B cell (primary cell): ENCODE measurements around the gene KCND3. TPM values are rescaled to one million over a fixed set of nuclear protein-coding genes. Genes with fewer than 3 reads are reported as not detected.

Source experiments
- ATAC-seq: fragments of 200-7000 bp; cut with Tn5 transposase; one replicate; pipeline ENCODE4 v1.10.0; 2021; ENCODE audit warnings: low read depth, mild to moderate bottlenecking, moderate number of reproducible peaks, moderate library complexity
- CTCF ChIA-PET: fragments of 350-600 bp; sonication (Branson Sonifier 250); formaldehyde crosslinking; loops from one replicate; lab custom pipeline; 2021; ENCODE audit warnings: antibody characterized with exemption, inconsistent platforms; lab: Charles Lee
- POLR2A ChIA-PET: fragments of 350-600 bp; sonication (Branson Sonifier 250); formaldehyde crosslinking; loops from one replicate; lab custom pipeline; 2021; ENCODE audit warnings: antibody characterized with exemption; lab: Charles Lee
- DNase-seq: peaks from one replicate; pipeline ENCODE4 v3.0.0; 2013
- H2AFZ ChIP-seq: 2 replicates; pipeline ENCODE4 v1.6.1; 2012; ENCODE audit warnings: mild to moderate bottlenecking, low read depth, low read length; ENCODE audit not compliant: insufficient read depth, poor library complexity, severe bottlenecking
- H3K27ac ChIP-seq, 2 donors: 1 replicate in 1 of 2; 2 replicates in 1 of 2; pipeline ENCODE4 v1.5.1; 2012 to 2013; ENCODE audit warnings: low read length in 2 of 2, mild to moderate bottlenecking in 2 of 2, moderate library complexity in 1 of 2
- H3K27me3 ChIP-seq, 4 experiments: fragments of 200-600 bp in 1 of 4; sonication (generic) in 1 of 4; replicated peaks in 1 of 4; 1 replicate in 2 of 4; 2 replicates in 2 of 4; pipeline versions ENCODE4 v1.6.1 to v1.7.0; 2013 to 2016; ENCODE audit warnings: low read length in 3 of 4, mild to moderate bottlenecking in 2 of 4, mixed read lengths in 1 of 4, moderate library complexity in 1 of 4; ENCODE audit not compliant: insufficient read depth in 4 of 4, control insufficient read depth in 3 of 4; ENCODE audit errors: control extremely low read depth in 1 of 4
- H3K36me3 ChIP-seq, 2 experiments: replicated peaks in 1 of 2; 1 replicate in 1 of 2; 2 replicates in 1 of 2; pipeline versions ENCODE4 v1.6.1 to v1.7.1; 2013; ENCODE audit warnings: low read length in 1 of 2; ENCODE audit not compliant: insufficient read depth in 2 of 2, control insufficient read depth in 1 of 2; ENCODE audit errors: control extremely low read depth in 1 of 2, extremely low read depth in 1 of 2
- H3K4me1 ChIP-seq, 2 donors: fragments of 200-600 bp in 1 of 2; sonication (generic) in 1 of 2; 1 replicate in 1 of 2; 2 replicates in 1 of 2; pipeline versions ENCODE4 v1.5.1 to v1.6.1; 2013 to 2017; ENCODE audit warnings: low read length in 2 of 2; ENCODE audit not compliant: control insufficient read depth in 2 of 2, insufficient read depth in 2 of 2
- H3K4me2 ChIP-seq: replicated peaks from 2 replicates; pipeline ENCODE3; 2012; ENCODE audit warnings: mild to moderate bottlenecking, low read depth, low read length; ENCODE audit not compliant: poor library complexity, severe bottlenecking
- H3K4me3 ChIP-seq, 5 experiments: fragments of 200-600 bp in 1 of 5; sonication (generic) in 1 of 5; 1 replicate in 3 of 5; 2 replicates in 2 of 5; pipeline versions ENCODE4 v1.5.1 to v1.7.0; 2011 to 2016; ENCODE audit warnings: low read length in 4 of 5, mild to moderate bottlenecking in 4 of 5, low read depth in 2 of 5, control low read depth in 1 of 5, moderate library complexity in 1 of 5; ENCODE audit not compliant: insufficient read depth in 1 of 5; ENCODE audit errors: control extremely low read depth in 1 of 5, extremely low read depth in 1 of 5
- H3K79me2 ChIP-seq: fragments of 200-600 bp; sonication (generic); one replicate; pipeline ENCODE4 v1.6.0; 2016; ENCODE audit warnings: low read length; ENCODE audit not compliant: control insufficient read depth, insufficient read depth
- H3K9ac ChIP-seq: fragments of 200-600 bp; sonication (generic); 2 replicates; pipeline ENCODE4 v1.6.1; 2017; ENCODE audit warnings: mild to moderate bottlenecking, low read length, moderate library complexity
- H3K9me3 ChIP-seq, 3 donors: one replicate each; pipeline versions ENCODE4 v1.6.1 to v1.7.1; 2013; ENCODE audit warnings: low read length in 2 of 3; ENCODE audit not compliant: control insufficient read depth in 2 of 3, insufficient read depth in 1 of 3; ENCODE audit errors: control extremely low read depth in 1 of 3
- H4K20me1 ChIP-seq: 2 replicates; pipeline ENCODE4 v1.6.0; 2012; ENCODE audit warnings: mild to moderate bottlenecking, low read length; ENCODE audit not compliant: insufficient read depth, control insufficient read depth, poor library complexity, severe bottlenecking
- H3K27ac Mint-ChIP-seq: one replicate; pipeline ENCODE4 v1.8.0; 2021; ENCODE audit warnings: mixed read lengths
- H3K27me3 Mint-ChIP-seq: one replicate; pipeline ENCODE4 v1.8.0; 2021; ENCODE audit warnings: mixed read lengths
- H3K4me1 Mint-ChIP-seq: one replicate; pipeline ENCODE4 v1.8.0; 2021; ENCODE audit warnings: mixed read lengths
- H3K4me3 Mint-ChIP-seq: one replicate; pipeline ENCODE4 v1.8.0; 2021; ENCODE audit warnings: mixed read lengths
- H3K9me3 Mint-ChIP-seq: one replicate; pipeline ENCODE4 v1.8.0; 2022; ENCODE audit warnings: mixed read lengths; ENCODE audit not compliant: insufficient read depth
- EZH2 ChIP-seq: IDR thresholded peaks from 2 replicates; pipeline ENCODE4 v1.6.1; 2012; ENCODE audit warnings: borderline replicate concordance, low read depth, mild to moderate bottlenecking, moderate library complexity, low read length; ENCODE audit not compliant: insufficient read depth, poor library complexity, severe bottlenecking
- WGBS: methylation state at CpG from one replicate; pipeline ENCODE4 v1.1.5; 2013; ENCODE audit warnings: missing lambda C conversion rate; ENCODE audit not compliant: insufficient coverage; 5-methylcytosine and 5-hydroxymethylcytosine counted together
- intact Hi-C: fragments of 100-400 bp; cut with micrococcal nuclease; formaldehyde crosslinking; loops from one replicate; pipeline ENCODE4 v1.10.0; 2022
- polyA plus RNA-seq: library from polyadenylated mRNA; depleted of rRNA; stranded (reverse); fragments of >200 nt; gene quantifications from 2 replicates; pipeline ENCODE4 v1.2.3, GENCODE V29; 2012
- total RNA-seq, 2 donors: library from RNA; stranded (reverse); fragments of 120-200 nt in 1 of 2; gene quantifications; 1 replicate in 1 of 2; 2 replicates in 1 of 2; pipeline versions ENCODE4 v1.2.3 to v1.2.4, GENCODE V29; 2013 to 2022
- TF ChIP-seq, protein P1 (sequence below): fragments of 200-600 bp; IDR thresholded peaks from one replicate; pipeline ENCODE4 v1.8.0; 2022; ENCODE audit warnings: antibody characterized with exemption, mild to moderate bottlenecking

Gene KCND3
- total and polyA plus RNA-seq, 2 donors (not counting 1 experiment from before 2014, with no cell fraction given), result 0.07 TPM; not detected in 1

DNA sequence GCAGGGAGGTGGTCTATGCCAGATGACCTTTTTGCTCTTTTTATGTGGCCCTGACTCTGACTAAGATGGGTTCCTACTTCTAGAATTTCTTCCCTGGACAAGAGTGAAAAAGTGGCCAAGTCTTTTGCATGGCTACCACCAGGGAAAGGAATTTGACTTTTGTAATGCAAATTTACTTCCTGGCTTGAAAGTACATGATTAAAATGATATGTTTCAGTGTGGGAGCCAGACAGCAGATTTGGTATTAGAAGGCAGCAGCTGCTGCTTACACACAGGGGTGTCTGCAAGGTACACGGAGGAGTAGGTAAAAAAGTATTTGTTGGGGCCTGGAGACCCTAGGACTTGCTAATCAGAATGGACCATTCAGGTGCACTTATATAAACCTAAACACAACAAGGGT is 78.4 kb downstream of the KCND3 start:
- H3K36me3 ChIP-seq, result no peaks in the 10 kb centered on the region
- H3K9ac ChIP-seq, result no peak overlapping the region
- H3K27me3 ChIP-seq, result peaks cover 0 to 14% (median 4%) of the 10 kb centered on the region in 4 experiments
- H3K27ac Mint-ChIP-seq, result no peak overlapping the region
- H4K20me1 ChIP-seq, result no peaks in the 10 kb centered on the region
- no peaks in the 10 kb centered on the region for H3K4me1 ChIP-seq
- no peak overlapping the region for H3K4me2 ChIP-seq
- CTCF ChIA-PET, result no interaction called here
- TF ChIP-seq, protein P1, sequence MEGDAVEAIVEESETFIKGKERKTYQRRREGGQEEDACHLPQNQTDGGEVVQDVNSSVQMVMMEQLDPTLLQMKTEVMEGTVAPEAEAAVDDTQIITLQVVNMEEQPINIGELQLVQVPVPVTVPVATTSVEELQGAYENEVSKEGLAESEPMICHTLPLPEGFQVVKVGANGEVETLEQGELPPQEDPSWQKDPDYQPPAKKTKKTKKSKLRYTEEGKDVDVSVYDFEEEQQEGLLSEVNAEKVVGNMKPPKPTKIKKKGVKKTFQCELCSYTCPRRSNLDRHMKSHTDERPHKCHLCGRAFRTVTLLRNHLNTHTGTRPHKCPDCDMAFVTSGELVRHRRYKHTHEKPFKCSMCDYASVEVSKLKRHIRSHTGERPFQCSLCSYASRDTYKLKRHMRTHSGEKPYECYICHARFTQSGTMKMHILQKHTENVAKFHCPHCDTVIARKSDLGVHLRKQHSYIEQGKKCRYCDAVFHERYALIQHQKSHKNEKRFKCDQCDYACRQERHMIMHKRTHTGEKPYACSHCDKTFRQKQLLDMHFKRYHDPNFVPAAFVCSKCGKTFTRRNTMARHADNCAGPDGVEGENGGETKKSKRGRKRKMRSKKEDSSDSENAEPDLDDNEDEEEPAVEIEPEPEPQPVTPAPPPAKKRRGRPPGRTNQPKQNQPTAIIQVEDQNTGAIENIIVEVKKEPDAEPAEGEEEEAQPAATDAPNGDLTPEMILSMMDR, result no peak
- TF ChIP-seq EZH2, result no peak
- H3K9me3 ChIP-seq, result peaks cover 0 to 5% (median 0%) of the 10 kb centered on the region in 3 donors
- H3K79me2 ChIP-seq, result no peaks in the 10 kb centered on the region
- H3K4me3 ChIP-seq, result no peak overlapping the region
- DNase-seq (no peak), ATAC-seq (no peak)
- no peak overlapping the region for H2AFZ ChIP-seq
- POLR2A ChIA-PET, result no interaction called here
- no peak overlapping the region for H3K27ac ChIP-seq
- no peaks in the 10 kb centered on the region for H3K9me3 Mint-ChIP-seq
- WGBS, result no CpG with 5 or more reads among the region's 1 CpG
- intact Hi-C loops, result no loop called here
- no peak overlapping the region for H3K4me3 Mint-ChIP-seq
- H3K4me1 Mint-ChIP-seq, result no peaks in the 10 kb centered on the region
- peaks cover 48% of the 10 kb centered on the region for H3K27me3 Mint-ChIP-seq

- Histone ChIP-seq H3K4me1 (no peaks in the 10 kb centered on the region), H4K20me1 (no peaks in the 10 kb centered on the region), H3K9ac (no peak overlapping the region), H3K9me3 (peaks cover 0 to 5% (median 0%) of the 10 kb centered on the region in 3 donors), H3K27ac (no peak overlapping the region), H2AFZ (no peak overlapping the region), H3K79me2 (no peaks in the 10 kb centered on the region), H3K27me3 (peaks cover 0 to 14% (median 3%) of the 10 kb centered on the region in 4 experiments), H3K4me3 (no peak overlapping the region), H3K36me3 (no peaks in the 10 kb centered on the region), H3K4me2 (no peak overlapping the region)
- no peaks in the 10 kb centered on the region for H3K9me3 Mint-ChIP-seq
- H3K27me3 Mint-ChIP-seq, result peaks cover 52% of the 10 kb centered on the region
- POLR2A ChIA-PET, result no interaction called here
- no peak for ATAC-seq
- intact Hi-C loops, result no loop called here
- TF ChIP-seq, protein P1, result no peak
- no peak for TF ChIP-seq EZH2
- H3K4me1 Mint-ChIP-seq, result no peaks in the 10 kb centered on the region
- H3K4me3 Mint-ChIP-seq, result no peak overlapping the region
- DNase-seq, result no peak
- no peak overlapping the region for H3K27ac Mint-ChIP-seq
- WGBS, result 91% methylated on average over 2 of the region's 4 CpGs
- CTCF ChIA-PET, result no interaction called here
Observed at GRCh38 chr1:111909030-111909429, 80.4 kb downstream of the KCND3 start.
